Measurements from ENCODE around the gene BLTP2. TPM values are rescaled to one million over a fixed set of nuclear protein-coding genes. Genes with fewer than 3 reads are reported as not detected.
A peak's percentile ranks its signal among the peaks of the same experiment; 100 is the strongest.

BLTP2 gene
- total RNA-seq, 1 donor from 2014 or later = 162 TPM

DNA sequence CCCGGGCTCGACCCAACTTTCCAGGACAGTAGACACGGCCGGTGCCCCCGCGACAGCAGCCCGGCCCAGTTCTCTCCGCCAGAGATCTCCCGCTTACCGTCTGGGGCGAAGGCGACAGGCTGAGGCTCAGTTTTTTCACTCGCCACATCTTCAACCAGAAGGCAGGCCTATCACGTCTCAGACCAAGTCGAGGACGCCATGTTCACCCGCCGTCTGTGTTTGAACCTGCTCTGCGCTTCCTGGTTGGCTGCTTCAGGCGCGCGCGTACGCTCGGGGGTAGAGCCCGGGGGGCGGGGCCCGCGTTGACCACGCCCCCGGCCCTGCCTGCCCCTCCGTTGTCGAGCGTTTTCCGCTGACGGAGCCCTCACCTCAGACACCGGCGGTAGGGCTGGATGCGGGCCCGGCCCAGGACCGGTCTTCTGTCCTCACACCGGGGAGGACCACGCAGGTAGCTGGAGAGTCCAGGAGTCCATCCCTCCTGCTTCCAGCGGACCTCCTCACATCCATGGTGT, 46.1 kb downstream of the BLTP2 start, which contains the start of gene SPAG5:
TSS of gene SPAG5 (minus strand) at position 227 of the 512 bp plus-strand sequence. CDS start at position 148, 79 bp downstream.
- peak; percentile 71 for DNase-seq (ENCODE audit: low read depth, low spot score)

GRCh38 chr17:28598389-28598788, 46.6 kb downstream of the BLTP2 start:
- no peak for DNase-seq (ENCODE audit: low read depth, low spot score)

DNA sequence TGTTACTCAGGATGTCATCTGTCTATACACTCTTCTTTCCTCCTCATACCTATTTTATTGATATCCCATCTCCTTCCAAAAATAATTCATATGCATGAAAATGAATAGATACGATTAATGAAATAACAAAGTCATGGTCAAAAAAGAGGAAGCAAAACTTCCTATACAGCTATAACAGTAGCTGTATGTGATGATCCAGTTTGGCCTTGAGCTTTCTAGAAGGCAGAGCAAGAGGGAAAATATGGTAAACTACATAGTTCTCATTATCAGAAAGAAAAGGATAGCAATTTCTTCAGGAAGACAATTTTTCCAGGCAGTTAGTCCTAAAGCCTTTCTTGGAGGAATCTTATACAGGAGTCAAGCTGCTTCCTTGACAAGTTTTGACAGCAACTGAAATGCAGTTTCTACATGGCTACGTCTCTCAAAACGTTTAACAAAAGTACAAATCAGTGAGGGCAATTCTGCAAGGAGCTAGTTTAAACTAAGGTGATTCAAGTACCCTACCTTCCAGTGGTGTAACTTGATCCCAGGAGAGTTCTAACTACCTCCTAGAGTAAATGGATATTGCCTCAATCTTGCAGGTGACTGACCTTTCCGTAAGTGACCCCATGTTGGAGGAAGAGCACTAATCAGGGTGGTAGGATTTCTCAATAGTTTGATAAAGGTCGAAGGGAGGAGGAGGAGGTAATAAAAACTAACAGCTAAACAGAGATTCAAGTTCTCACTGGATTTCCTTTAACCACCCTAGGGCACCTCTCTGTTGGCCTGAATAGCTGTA, 47.2 kb downstream of the BLTP2 start:
- no peak for DNase-seq (ENCODE audit: low read depth, low spot score)

Other genes starting within 250 kb of the BLTP2 start
- gene SLC46A1, start 238.9 kb downstream of the BLTP2 start, total RNA-seq = 3.8 and 4.5 TPM in 2 replicates
- not detected in 2 replicates for gene SLC13A2, start 171.5 kb downstream of the BLTP2 start, total RNA-seq
- not detected in 2 replicates for gene FOXN1, start 138.8 kb downstream of the BLTP2 start, total RNA-seq
- 22.0 and 22.1 TPM in 2 replicates for gene UNC119, start 92.5 kb downstream of the BLTP2 start, total RNA-seq
- gene PIGS, start 73.6 kb downstream of the BLTP2 start, total RNA-seq = 56.6 and 57.6 TPM in 2 replicates
- 22.0 and 53.9 TPM in 2 replicates for gene ALDOC, start 68.3 kb downstream of the BLTP2 start, total RNA-seq
- gene SPAG5, start 46.1 kb downstream of the BLTP2 start, total RNA-seq = 24.5 and 58.3 TPM in 2 replicates
- 3.4 and 5.5 TPM in 2 replicates for gene RSKR, start 31.0 kb downstream of the BLTP2 start, total RNA-seq
- 56.8 and 63.1 TPM in 2 replicates for gene SDF2, start 16.7 kb upstream of the BLTP2 start, total RNA-seq
- gene SUPT6H, start 17.0 kb upstream of the BLTP2 start, total RNA-seq = 51.3 and 52.4 TPM in 2 replicates
- gene PROCA1, start 66.7 kb upstream of the BLTP2 start, total RNA-seq = 0.66 and 2.3 TPM in 2 replicates
- 15.0 and 41.7 TPM in 2 replicates for gene RAB34, start 72.7 kb upstream of the BLTP2 start, total RNA-seq
- 811 and 821 TPM in 2 replicates for gene RPL23A, start 74.8 kb upstream of the BLTP2 start, total RNA-seq
- gene TLCD1, start 81.1 kb upstream of the BLTP2 start, total RNA-seq = 1.1 and 1.4 TPM in 2 replicates
- gene NEK8, start 83.6 kb upstream of the BLTP2 start, total RNA-seq = 2.0 and 2.1 TPM in 2 replicates
- 28.2 and 32.8 TPM in 2 replicates for gene TRAF4, start 98.9 kb upstream of the BLTP2 start, total RNA-seq
- 3.4 and 5.5 TPM in 2 replicates for gene FAM222B, start 197.6 kb upstream of the BLTP2 start, total RNA-seq
- 30.7 and 49.2 TPM in 2 replicates for gene ERAL1, start 209.9 kb upstream of the BLTP2 start, total RNA-seq